SK-N-SH treated with all-trans-retinoic acid at 6 μM for 48 hours (cell line): Measurements from ENCODE around the gene HSPA9.

ENCODE experiments used
- ATAC-seq: fragments of 200-7000 bp; cut with Tn5 transposase; 3 replicates; pipeline ENCODE4 v1.9.1; 2020; ENCODE audit warnings: mild to moderate bottlenecking, moderate library complexity
- ARNTL ChIP-seq: fragments of 450-650 bp; formaldehyde crosslinking; IDR thresholded peaks from 2 replicates; pipeline ENCODE4 v1.5.0; 2020; ENCODE audit warnings: low read depth, mild to moderate bottlenecking, moderate library complexity, borderline replicate concordance
- BACH2 ChIP-seq: fragments of 250-450 bp; sonication (Bioruptor Pico); IDR thresholded peaks from 2 replicates; pipeline ENCODE4 v1.9.0; 2021; ENCODE audit warnings: mild to moderate bottlenecking, borderline replicate concordance
- CREB5 ChIP-seq: fragments of 250-450 bp; sonication (Bioruptor Pico); IDR thresholded peaks from 2 replicates; pipeline ENCODE4 v1.5.1; 2020; ENCODE audit warnings: low read depth, mild to moderate bottlenecking, moderate library complexity
- CSDC2 ChIP-seq: fragments of 250-450 bp; sonication (Bioruptor Pico); IDR thresholded peaks from 2 replicates; pipeline ENCODE4 v1.5.0; 2020; ENCODE audit warnings: mild to moderate bottlenecking, moderate library complexity
- CSRNP3 ChIP-seq: fragments of 250-450 bp; sonication (Bioruptor Pico); IDR thresholded peaks from 2 replicates; pipeline ENCODE4 v1.5.1; 2021; ENCODE audit warnings: mild to moderate bottlenecking, moderate library complexity
- ESRRG ChIP-seq: fragments of 250-450 bp; sonication (Bioruptor Pico); IDR thresholded peaks from 2 replicates; pipeline ENCODE4 v1.6.1; 2021; ENCODE audit warnings: mild to moderate bottlenecking
- GLIS3 ChIP-seq: fragments of 250-450 bp; sonication (Bioruptor Pico); IDR thresholded peaks from 2 replicates; pipeline ENCODE4 v1.5.0; 2020; ENCODE audit warnings: mild to moderate bottlenecking, moderate library complexity
- OSR1 ChIP-seq: fragments of 250-450 bp; sonication (Bioruptor Pico); IDR thresholded peaks from 2 replicates; pipeline ENCODE4 v1.8.0; 2022; ENCODE audit warnings: moderate library complexity, mild to moderate bottlenecking, inconsistent platforms
- PATZ1 ChIP-seq: fragments of 250-450 bp; sonication (Bioruptor Pico); IDR thresholded peaks from 2 replicates; pipeline ENCODE4 v1.8.0; 2020; ENCODE audit warnings: mild to moderate bottlenecking, moderate library complexity, borderline replicate concordance
- PPARA ChIP-seq: fragments of 250-450 bp; sonication (Bioruptor Pico); IDR thresholded peaks from 2 replicates; pipeline ENCODE4 v1.5.0; 2020; ENCODE audit warnings: mild to moderate bottlenecking, borderline replicate concordance
- RARB ChIP-seq: fragments of 250-450 bp; sonication (Bioruptor Pico); IDR thresholded peaks from 2 replicates; pipeline ENCODE4 v1.8.0; 2021; ENCODE audit warnings: mild to moderate bottlenecking, moderate library complexity
- SNAI2 ChIP-seq: fragments of 250-450 bp; sonication (Bioruptor Pico); IDR thresholded peaks from 2 replicates; pipeline ENCODE4 v1.5.0; 2020; ENCODE audit warnings: mild to moderate bottlenecking, moderate library complexity
- TOX ChIP-seq: fragments of 250-450 bp; sonication (Bioruptor Pico); IDR thresholded peaks from 2 replicates; pipeline ENCODE4 v1.8.0; 2021; ENCODE audit warnings: mild to moderate bottlenecking, moderate library complexity, borderline replicate concordance
- ZC3H10 ChIP-seq: fragments of 250-450 bp; sonication (Bioruptor Pico); IDR thresholded peaks from 2 replicates; pipeline ENCODE4 v1.5.1; 2021; ENCODE audit warnings: mild to moderate bottlenecking, moderate library complexity
- ZFP3 ChIP-seq: fragments of 250-450 bp; sonication (Bioruptor Pico); IDR thresholded peaks from 2 replicates; pipeline ENCODE4 v1.5.0; 2020; ENCODE audit warnings: mild to moderate bottlenecking, moderate library complexity
- ZFP30 ChIP-seq: fragments of 450-650 bp; formaldehyde crosslinking; IDR thresholded peaks from 2 replicates; pipeline ENCODE4 v1.5.0; 2022; ENCODE audit warnings: mild to moderate bottlenecking, moderate library complexity
- ZNF8 ChIP-seq: fragments of 450-650 bp; formaldehyde crosslinking; IDR thresholded peaks from 2 replicates; pipeline ENCODE4 v1.5.0; 2020; ENCODE audit warnings: mild to moderate bottlenecking, moderate library complexity
- TF ChIP-seq, protein P1 (sequence below): fragments of 250-450 bp; sonication (Bioruptor Pico); IDR thresholded peaks from 2 replicates; pipeline ENCODE4 v1.5.0; 2020; ENCODE audit warnings: mild to moderate bottlenecking, moderate library complexity
- TF ChIP-seq, protein P2 (sequence below): fragments of 250-450 bp; sonication (Bioruptor Pico); IDR thresholded peaks from 2 replicates; pipeline ENCODE4 v1.8.0; 2021; ENCODE audit warnings: low read depth, mild to moderate bottlenecking, moderate library complexity, borderline replicate concordance

HSPA9 gene

GRCh38 chr5:138610918-138611677 is 35.9 kb upstream of the HSPA9 start:
- no peak for TF ChIP-seq CREB5 (CRISPR knock-in tag)
- no peak for TF ChIP-seq PATZ1
- no peak for TF ChIP-seq ZFP30 (CRISPR knock-in tag)
- TF ChIP-seq CSRNP3 (CRISPR knock-in tag), result no peak
- no peak for TF ChIP-seq ZFP3 (CRISPR knock-in tag)
- TF ChIP-seq GLIS3, result no peak
- no peak for TF ChIP-seq PPARA
- no peak for TF ChIP-seq RARB (CRISPR knock-in tag)
- TF ChIP-seq CSDC2, result no peak
- TF ChIP-seq ARNTL (CRISPR knock-in tag), result no peak
- TF ChIP-seq, protein P1, sequence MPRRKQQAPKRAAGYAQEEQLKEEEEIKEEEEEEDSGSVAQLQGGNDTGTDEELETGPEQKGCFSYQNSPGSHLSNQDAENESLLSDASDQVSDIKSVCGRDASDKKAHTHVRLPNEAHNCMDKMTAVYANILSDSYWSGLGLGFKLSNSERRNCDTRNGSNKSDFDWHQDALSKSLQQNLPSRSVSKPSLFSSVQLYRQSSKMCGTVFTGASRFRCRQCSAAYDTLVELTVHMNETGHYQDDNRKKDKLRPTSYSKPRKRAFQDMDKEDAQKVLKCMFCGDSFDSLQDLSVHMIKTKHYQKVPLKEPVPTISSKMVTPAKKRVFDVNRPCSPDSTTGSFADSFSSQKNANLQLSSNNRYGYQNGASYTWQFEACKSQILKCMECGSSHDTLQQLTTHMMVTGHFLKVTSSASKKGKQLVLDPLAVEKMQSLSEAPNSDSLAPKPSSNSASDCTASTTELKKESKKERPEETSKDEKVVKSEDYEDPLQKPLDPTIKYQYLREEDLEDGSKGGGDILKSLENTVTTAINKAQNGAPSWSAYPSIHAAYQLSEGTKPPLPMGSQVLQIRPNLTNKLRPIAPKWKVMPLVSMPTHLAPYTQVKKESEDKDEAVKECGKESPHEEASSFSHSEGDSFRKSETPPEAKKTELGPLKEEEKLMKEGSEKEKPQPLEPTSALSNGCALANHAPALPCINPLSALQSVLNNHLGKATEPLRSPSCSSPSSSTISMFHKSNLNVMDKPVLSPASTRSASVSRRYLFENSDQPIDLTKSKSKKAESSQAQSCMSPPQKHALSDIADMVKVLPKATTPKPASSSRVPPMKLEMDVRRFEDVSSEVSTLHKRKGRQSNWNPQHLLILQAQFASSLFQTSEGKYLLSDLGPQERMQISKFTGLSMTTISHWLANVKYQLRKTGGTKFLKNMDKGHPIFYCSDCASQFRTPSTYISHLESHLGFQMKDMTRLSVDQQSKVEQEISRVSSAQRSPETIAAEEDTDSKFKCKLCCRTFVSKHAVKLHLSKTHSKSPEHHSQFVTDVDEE (CRISPR knock-in tag), result no peak
- TF ChIP-seq BACH2, result no peak
- TF ChIP-seq ESRRG (CRISPR knock-in tag), result no peak
- peak; percentile 56 for ATAC-seq

DNA sequence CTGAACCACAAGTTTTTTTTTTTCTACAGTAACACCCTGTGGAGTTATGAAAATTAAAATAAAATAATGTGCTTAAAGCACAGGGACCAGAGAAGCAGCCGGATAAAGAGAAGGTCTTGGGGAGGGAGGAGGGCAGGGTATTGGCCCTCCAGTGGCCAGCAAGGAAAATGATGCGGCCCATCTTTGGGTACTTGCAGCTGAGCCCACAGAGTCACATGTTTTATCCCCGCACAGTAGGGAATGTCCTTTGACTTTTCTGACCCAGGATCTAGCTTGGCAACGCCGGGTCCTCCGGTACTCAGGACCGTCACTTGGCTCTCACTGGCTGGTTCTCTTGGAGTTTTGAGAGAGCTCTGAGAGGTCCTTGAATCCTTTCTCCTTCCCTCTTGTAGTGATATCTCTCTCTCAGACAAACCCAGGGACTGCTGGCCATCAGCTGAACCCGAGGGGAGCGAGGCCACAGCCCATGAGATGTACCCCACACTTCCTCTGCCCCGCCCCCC is 35.3 kb upstream of the HSPA9 start:
- TF ChIP-seq, protein P2, sequence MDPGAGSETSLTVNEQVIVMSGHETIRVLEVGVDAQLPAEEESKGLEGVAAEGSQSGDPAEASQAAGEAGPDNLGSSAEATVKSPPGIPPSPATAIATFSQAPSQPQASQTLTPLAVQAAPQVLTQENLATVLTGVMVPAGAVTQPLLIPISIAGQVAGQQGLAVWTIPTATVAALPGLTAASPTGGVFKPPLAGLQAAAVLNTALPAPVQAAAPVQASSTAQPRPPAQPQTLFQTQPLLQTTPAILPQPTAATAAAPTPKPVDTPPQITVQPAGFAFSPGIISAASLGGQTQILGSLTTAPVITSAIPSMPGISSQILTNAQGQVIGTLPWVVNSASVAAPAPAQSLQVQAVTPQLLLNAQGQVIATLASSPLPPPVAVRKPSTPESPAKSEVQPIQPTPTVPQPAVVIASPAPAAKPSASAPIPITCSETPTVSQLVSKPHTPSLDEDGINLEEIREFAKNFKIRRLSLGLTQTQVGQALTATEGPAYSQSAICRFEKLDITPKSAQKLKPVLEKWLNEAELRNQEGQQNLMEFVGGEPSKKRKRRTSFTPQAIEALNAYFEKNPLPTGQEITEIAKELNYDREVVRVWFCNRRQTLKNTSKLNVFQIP (CRISPR knock-in tag), result no peak
- no peak for TF ChIP-seq SNAI2 (CRISPR knock-in tag)
- no peak for TF ChIP-seq CSDC2
- TF ChIP-seq ZC3H10 (CRISPR knock-in tag), result no peak
- no peak for TF ChIP-seq ZNF8
- no peak for TF ChIP-seq TOX
- TF ChIP-seq OSR1 (CRISPR knock-in tag), result no peak
- TF ChIP-seq ARNTL (CRISPR knock-in tag), result no peak
- no peak for TF ChIP-seq CSRNP3 (CRISPR knock-in tag)
- TF ChIP-seq RARB (CRISPR knock-in tag), result no peak
- TF ChIP-seq PATZ1, result no peak
- TF ChIP-seq, protein P1 (CRISPR knock-in tag), result no peak
- ATAC-seq, result peak; percentile 64
